Sigmoid colon (tissue), 7 donors: ENCODE results near the gene SWAP70. TPM values are rescaled to one million over a fixed set of nuclear protein-coding genes. Genes with fewer than 3 reads are reported as not detected.

Experiments used
- DNase-seq: peaks from one replicate; pipeline ENCODE4 v3.0.0-alpha.2; 2019
- H3K27ac ChIP-seq, 4 donors: fragments of 200-600 bp; sonication (generic); one replicate each; pipeline ENCODE4 v1.5.1; 2016 to 2019; ENCODE audit warnings: mild to moderate bottlenecking in 1 of 4
- H3K27me3 ChIP-seq, 3 donors: fragments of 200-600 bp; sonication (generic); one replicate each; pipeline ENCODE4 v1.5.1; 2019; ENCODE audit warnings: mild to moderate bottlenecking in 1 of 3
- H3K36me3 ChIP-seq, 4 donors: fragments of 200-600 bp; sonication (generic); one replicate each; pipeline ENCODE4 v1.5.1; 2016 to 2019
- H3K4me1 ChIP-seq, 4 donors: fragments of 200-600 bp; sonication (generic); one replicate each; pipeline ENCODE4 v1.5.1; 2017 to 2019
- H3K4me3 ChIP-seq, 4 donors: fragments of 200-600 bp; sonication (generic); one replicate each; pipeline ENCODE4 v1.5.1; 2017 to 2019; ENCODE audit warnings: mild to moderate bottlenecking in 2 of 4, moderate library complexity in 1 of 4
- H3K9me3 ChIP-seq, 4 donors: fragments of 200-600 bp in 3 of 4; sonication (generic) in 3 of 4; one replicate each; pipeline versions ENCODE4 v1.5.1 to v1.6.1; 2013 to 2019
- EP300 ChIP-seq, 4 donors: sonication (generic); formaldehyde crosslinking; IDR thresholded peaks; one replicate each; pipeline ENCODE4 v1.6.1; 2017; ENCODE audit warnings: antibody characterized with exemption in 4 of 4
- POLR2A ChIP-seq, 2 donors: fragments of 450-650 bp; IDR thresholded peaks; one replicate each; pipeline ENCODE4 v1.6.1; 2016; ENCODE audit warnings: antibody characterized with exemption in 2 of 2, mild to moderate bottlenecking in 2 of 2, moderate library complexity in 2 of 2
- POLR2AphosphoS5 ChIP-seq, 4 donors: sonication (generic); formaldehyde crosslinking; IDR thresholded peaks; one replicate each; pipeline ENCODE4 v1.6.1; 2017; ENCODE audit warnings: antibody characterized with exemption in 4 of 4
- WGBS, 2 donors: extraction: QIAGEN DNeasy Blood & Tissue Kit; methylation state at CpG; one replicate each; pipeline ENCODE4 v1.1.7; 2013; 5-methylcytosine and 5-hydroxymethylcytosine counted together
- intact Hi-C: fragments of 100-400 bp; cut with DNase I; formaldehyde crosslinking; loops from one replicate; pipeline ENCODE4 v1.15.1; 2023
- polyA plus RNA-seq, 3 donors: library from polyadenylated mRNA; stranded (reverse); fragments of 200-250 nt; gene quantifications; one replicate each; pipeline ENCODE4 v1.2.3, GENCODE V29; 2013
- total RNA-seq, 4 donors: library from RNA; depleted of rRNA; stranded (reverse); fragments of >200 nt; gene quantifications; one replicate each; pipeline ENCODE4 v1.1.0, GENCODE V29; 2016
- TF ChIP-seq, protein P1 (sequence below), 4 experiments: fragments of 450-650 bp in 3 of 4; fragments of 200-600 bp in 1 of 4; IDR thresholded peaks; one replicate each; pipeline ENCODE4 v1.5.1; 2016 to 2019; ENCODE audit warnings: antibody characterized with exemption in 4 of 4, mild to moderate bottlenecking in 3 of 4, moderate library complexity in 2 of 4
- donor health status: healthy with polysubstance abuse.
- donor health status: Bipolar disorder and iron deficiency.
- donor health status: healthy.

Gene SWAP70
- total and polyA plus RNA-seq, 7 donors = 9.5 to 30.3 (median 22.1) TPM

DNA sequence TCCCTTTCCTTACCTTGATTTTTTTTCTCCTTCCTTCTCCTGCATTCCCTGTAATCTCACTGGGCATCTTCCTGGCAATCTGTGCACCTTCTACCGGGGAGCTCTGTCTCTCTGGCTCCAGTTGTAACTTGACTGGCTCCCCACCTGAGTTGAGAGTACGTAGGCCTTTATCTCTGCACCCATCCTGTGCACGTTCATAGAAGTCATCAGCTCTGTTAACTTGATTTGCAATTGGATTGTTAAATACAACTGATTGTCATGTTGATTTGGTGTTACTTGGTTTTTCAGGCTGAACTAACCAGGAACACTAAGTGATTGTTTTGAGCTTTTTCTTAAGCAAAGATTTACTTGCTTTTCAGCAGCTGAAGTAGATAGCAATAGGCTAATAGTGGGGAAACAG lies 11.8 kb downstream of the SWAP70 start:
- Histone ChIP-seq H3K27me3 (no peaks in the 10 kb centered on the region), H3K4me3 (no peak overlapping the region), H3K36me3 (no peaks in the 10 kb centered on the region), H3K4me1 (peaks cover 0 to 24% (median 15%) of the 10 kb centered on the region in 4 donors), H3K9me3 (no peaks in the 10 kb centered on the region), H3K27ac (no peak overlapping the region)
- WGBS, 2 donors = 55 to 57% methylated on average over 3 of the region's 3 CpGs
- intact Hi-C loops = no loop called here
- no peak for DNase-seq
- TF ChIP-seq POLR2A (IDR thresholded peaks at IDR 0.05) (no peak), POLR2AphosphoS5 (IDR thresholded peaks at IDR 0.05) (no peak), EP300 (IDR thresholded peaks at IDR 0.05) (no peak)
- TF ChIP-seq, protein P1, sequence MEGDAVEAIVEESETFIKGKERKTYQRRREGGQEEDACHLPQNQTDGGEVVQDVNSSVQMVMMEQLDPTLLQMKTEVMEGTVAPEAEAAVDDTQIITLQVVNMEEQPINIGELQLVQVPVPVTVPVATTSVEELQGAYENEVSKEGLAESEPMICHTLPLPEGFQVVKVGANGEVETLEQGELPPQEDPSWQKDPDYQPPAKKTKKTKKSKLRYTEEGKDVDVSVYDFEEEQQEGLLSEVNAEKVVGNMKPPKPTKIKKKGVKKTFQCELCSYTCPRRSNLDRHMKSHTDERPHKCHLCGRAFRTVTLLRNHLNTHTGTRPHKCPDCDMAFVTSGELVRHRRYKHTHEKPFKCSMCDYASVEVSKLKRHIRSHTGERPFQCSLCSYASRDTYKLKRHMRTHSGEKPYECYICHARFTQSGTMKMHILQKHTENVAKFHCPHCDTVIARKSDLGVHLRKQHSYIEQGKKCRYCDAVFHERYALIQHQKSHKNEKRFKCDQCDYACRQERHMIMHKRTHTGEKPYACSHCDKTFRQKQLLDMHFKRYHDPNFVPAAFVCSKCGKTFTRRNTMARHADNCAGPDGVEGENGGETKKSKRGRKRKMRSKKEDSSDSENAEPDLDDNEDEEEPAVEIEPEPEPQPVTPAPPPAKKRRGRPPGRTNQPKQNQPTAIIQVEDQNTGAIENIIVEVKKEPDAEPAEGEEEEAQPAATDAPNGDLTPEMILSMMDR (IDR thresholded peaks at IDR 0.05) = no peak

DNA sequence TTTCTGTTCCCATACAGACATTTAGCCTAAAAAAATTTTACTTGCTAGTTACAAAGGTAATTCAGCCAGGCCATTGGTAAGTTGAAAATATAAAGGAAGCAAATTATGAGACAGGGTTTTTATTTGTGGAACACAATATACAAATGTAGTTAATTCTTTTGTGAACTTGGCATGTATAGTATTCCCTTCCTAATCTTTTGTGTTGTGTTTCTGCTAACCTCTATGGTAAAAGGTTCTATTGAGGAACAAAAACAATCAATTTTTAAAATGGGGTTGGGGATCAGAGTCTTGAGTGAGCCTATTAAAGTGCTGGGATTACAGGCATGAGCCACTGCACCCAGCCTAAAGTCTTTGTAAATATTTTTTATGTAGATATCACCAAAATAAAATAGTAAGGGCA lies 14.1 kb downstream of the SWAP70 start:
- Histone ChIP-seq H3K36me3 (no peaks in the 10 kb centered on the region), H3K27me3 (no peaks in the 10 kb centered on the region), H3K4me1 (peaks cover 0 to 25% (median 20%) of the 10 kb centered on the region in 4 donors), H3K4me3 (no peak overlapping the region), H3K27ac (no peak overlapping the region), H3K9me3 (no peaks in the 10 kb centered on the region)
- intact Hi-C loops = no loop called here
- TF ChIP-seq POLR2AphosphoS5 (IDR thresholded peaks at IDR 0.05) (no peak), POLR2A (IDR thresholded peaks at IDR 0.05) (no peak), EP300 (IDR thresholded peaks at IDR 0.05) (no peak)
- TF ChIP-seq, protein P1 (IDR thresholded peaks at IDR 0.05) = no peak
- no peak for DNase-seq

DNA sequence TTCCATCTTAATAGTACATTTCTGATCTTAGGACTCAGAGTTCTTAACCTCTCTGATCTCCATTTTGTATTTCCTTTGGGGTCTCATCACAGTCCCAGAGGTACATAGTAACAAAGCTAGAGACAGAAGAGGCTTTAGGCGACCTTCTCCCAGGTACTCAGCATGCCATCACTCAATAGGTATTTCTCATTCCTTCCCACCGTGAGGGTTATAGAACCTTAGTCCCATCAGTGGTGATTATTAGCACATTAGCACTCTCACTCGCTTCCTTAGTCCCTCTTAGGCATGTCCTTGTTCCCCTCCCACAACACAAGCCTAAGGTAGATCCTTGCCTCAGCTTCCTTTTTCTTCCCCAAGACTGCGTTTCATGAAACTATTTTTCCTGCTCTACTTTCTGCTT lies 14.7 kb downstream of the SWAP70 start:
- WGBS, 2 donors = 85 to 92% methylated on average over 4 of the region's 4 CpGs
- intact Hi-C loops = no loop called here
- Histone ChIP-seq H3K4me3 (no peak overlapping the region), H3K36me3 (no peaks in the 10 kb centered on the region), H3K27ac (no peak overlapping the region), H3K27me3 (no peaks in the 10 kb centered on the region), H3K4me1 (peaks cover 0 to 25% (median 17%) of the 10 kb centered on the region in 4 donors), H3K9me3 (no peaks in the 10 kb centered on the region)
- DNase-seq = no peak
- TF ChIP-seq, protein P1 (IDR thresholded peaks at IDR 0.05) = no peak
- TF ChIP-seq POLR2A (IDR thresholded peaks at IDR 0.05) (no peak), EP300 (IDR thresholded peaks at IDR 0.05) (no peak), POLR2AphosphoS5 (IDR thresholded peaks at IDR 0.05) (no peak)

DNA sequence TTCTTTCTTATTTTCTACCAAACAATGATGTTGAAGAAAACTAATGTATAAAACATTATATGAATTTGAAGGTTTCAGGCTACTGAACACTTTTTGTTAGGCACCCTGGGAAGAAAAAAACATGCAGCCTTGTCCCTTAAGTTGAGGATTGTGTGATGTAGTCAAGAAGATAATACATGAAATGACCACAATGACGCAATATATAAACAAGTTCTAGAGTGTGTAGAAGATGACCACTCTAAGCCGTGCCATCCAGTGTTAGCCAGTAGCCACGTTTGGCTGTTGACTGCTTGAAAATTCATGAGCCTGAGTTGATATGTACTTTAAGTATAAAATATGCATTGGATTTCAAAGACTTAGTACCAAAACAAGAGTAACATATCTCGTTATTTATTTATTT lies 16.2 kb downstream of the SWAP70 start:
- no peak overlapping the region for H3K27ac ChIP-seq
- H3K4me1 ChIP-seq = peaks cover 0 to 16% (median 11%) of the 10 kb centered on the region in 4 donors
- H3K9me3 ChIP-seq = no peaks in the 10 kb centered on the region
- no peak for DNase-seq
- no peaks in the 10 kb centered on the region for H3K36me3 ChIP-seq
- H3K27me3 ChIP-seq = no peaks in the 10 kb centered on the region
- H3K4me3 ChIP-seq = no peak overlapping the region
- intact Hi-C loops = no loop called here
- no peak for TF ChIP-seq POLR2AphosphoS5 (IDR thresholded peaks at IDR 0.05)
- no peak for TF ChIP-seq EP300 (IDR thresholded peaks at IDR 0.05)
- no peak for TF ChIP-seq POLR2A (IDR thresholded peaks at IDR 0.05)
- TF ChIP-seq, protein P1 (IDR thresholded peaks at IDR 0.05) = no peak
- 86 to 91% methylated on average over 4 of the region's 4 CpGs for WGBS, 2 donors
